Measurements from ENCODE around the gene CDC5L. TPM values are rescaled to one million over a fixed set of nuclear protein-coding genes. Genes with fewer than 3 reads are reported as not detected.

Gene CDC5L
- total and polyA plus RNA-seq, 8 donors, result 16.5 to 38.0 (median 35.5) TPM

DNA sequence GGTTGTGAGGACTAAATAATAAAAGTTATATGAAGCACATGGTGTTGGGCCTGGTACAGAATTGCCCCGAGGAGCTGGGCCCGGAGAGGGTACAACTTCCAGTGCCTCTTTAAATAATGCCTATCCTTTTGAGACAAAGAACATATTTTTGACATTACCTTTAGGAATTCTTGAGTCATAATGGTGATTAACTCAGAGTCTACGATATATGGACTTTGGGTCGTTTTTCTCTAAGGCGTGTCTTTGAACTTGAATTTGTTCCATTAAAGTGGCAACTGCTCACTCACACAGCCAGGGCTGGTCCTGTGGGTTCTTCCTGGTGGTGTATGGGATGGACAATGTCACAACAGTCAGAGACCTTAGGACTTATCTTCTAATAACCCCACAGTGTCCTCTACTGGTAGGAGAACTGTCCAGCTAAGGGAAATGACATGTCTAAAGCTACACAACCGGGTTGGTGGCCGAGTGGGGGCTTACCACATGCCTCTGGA is 106.5 kb downstream of the CDC5L start:
- Histone ChIP-seq H3K9me3 (no peaks in the 10 kb centered on the region), H3K27me3 (peaks cover 0 to 5% of the 10 kb centered on the region in 2 donors), H3K36me3 (no peaks in the 10 kb centered on the region), H3K27ac (no peak overlapping the region), H3K4me3 (no peak overlapping the region), H3K4me1 (peaks cover 0 to 4% of the 10 kb centered on the region in 2 donors)
- ATAC-seq (no peak), DNase-seq (no peak)
- TF ChIP-seq, protein P1, sequence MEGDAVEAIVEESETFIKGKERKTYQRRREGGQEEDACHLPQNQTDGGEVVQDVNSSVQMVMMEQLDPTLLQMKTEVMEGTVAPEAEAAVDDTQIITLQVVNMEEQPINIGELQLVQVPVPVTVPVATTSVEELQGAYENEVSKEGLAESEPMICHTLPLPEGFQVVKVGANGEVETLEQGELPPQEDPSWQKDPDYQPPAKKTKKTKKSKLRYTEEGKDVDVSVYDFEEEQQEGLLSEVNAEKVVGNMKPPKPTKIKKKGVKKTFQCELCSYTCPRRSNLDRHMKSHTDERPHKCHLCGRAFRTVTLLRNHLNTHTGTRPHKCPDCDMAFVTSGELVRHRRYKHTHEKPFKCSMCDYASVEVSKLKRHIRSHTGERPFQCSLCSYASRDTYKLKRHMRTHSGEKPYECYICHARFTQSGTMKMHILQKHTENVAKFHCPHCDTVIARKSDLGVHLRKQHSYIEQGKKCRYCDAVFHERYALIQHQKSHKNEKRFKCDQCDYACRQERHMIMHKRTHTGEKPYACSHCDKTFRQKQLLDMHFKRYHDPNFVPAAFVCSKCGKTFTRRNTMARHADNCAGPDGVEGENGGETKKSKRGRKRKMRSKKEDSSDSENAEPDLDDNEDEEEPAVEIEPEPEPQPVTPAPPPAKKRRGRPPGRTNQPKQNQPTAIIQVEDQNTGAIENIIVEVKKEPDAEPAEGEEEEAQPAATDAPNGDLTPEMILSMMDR (IDR thresholded peaks at IDR 0.05), result no peak
- intact Hi-C loops (cut with DNase I), result no loop called here

DNA sequence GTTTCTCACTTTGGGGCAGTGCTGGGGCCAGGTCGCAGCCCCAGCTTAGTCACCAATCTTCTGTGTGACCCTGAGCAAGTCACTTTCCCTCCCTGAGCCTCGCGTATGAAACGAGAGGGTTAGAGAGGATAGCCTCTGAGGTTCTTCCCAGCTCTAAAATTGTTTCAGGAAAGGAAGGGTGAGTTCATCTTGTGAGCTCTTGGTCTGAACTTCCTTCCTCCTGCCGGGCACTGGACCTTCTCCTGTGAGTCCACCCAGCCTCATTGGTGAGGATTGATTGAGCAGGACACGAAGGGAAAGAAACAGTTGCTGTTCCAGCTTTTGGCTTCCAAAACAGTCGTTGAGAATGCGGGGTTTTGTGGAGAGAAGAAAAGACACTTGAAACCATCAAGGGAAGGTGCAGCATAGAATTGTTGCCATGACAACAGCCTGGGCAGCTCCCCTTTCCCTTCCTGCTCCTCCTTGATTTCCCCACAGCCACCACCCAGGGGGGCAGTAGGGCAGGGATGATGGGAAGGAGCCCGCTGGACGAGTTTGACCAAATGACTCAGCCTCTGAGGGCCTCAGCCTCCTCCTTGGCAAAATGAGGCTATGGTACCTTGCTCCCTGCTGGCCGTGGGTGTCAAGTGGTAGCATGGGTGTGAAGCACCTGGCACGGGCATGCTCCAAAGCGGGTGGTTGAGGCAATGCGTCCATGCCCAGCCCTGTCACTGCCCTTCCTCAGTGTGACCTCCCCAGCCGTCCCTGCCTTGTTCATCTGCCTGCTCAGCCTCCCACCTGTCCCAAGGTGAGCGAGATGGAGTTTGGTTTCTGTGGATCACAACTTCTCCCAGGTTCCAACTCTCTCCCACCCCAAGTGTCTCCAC is 107.8 kb downstream of the CDC5L start:
- DNase-seq (no peak), ATAC-seq (no peak)
- no peak overlapping the region for H3K4me3 ChIP-seq
- no peaks in the 10 kb centered on the region for H3K4me1 ChIP-seq
- peaks cover 0 to 5% of the 10 kb centered on the region in 2 donors for H3K27me3 ChIP-seq
- no peak overlapping the region for H3K27ac ChIP-seq
- TF ChIP-seq, protein P1 (IDR thresholded peaks at IDR 0.05), result no peak
- H3K36me3 ChIP-seq, result no peaks in the 10 kb centered on the region
- intact Hi-C loops (cut with DNase I), result no loop called here
- H3K9me3 ChIP-seq, result no peaks in the 10 kb centered on the region

DNA sequence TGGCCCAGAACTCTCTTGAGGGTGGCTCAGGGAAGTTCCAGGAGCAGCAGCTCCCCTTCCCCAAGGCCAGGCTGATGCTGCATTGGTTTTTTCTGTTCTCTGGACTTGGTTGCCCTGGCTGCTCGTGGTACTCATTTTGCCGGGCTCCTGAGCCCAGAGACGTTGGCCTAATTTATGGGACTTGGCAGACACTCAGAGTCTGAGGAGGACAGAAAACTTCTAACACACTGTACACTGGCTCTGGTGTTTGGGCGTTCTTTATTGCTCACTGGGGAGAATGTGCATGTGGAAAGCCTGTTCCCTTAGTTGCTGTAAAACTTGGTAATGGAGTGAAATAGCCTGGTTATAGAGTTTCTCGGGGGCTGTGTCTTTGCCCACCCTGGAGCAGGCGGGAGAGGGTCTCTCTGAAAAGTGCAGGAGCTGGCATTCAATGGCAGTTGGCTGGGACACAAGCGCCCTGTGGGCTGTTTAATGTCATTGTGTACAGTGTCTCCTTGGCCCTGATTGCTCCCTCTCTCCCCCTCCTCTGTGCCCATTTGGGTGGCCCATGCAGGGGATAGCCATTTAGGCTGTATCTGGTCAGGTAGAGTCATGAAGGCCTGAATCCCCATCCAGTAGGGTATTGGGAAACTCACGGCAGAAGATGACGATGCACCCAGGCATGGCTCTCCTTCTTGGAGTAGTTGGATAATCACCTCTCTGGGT is 109.3 kb downstream of the CDC5L start:
- Histone ChIP-seq H3K27me3 (peaks cover 0 to 5% of the 10 kb centered on the region in 2 donors), H3K36me3 (no peaks in the 10 kb centered on the region), H3K9me3 (no peaks in the 10 kb centered on the region), H3K4me1 (no peaks in the 10 kb centered on the region), H3K4me3 (no peak overlapping the region), H3K27ac (no peak overlapping the region)
- intact Hi-C loops (cut with DNase I), result no loop called here
- no peak for ATAC-seq
- TF ChIP-seq, protein P1 (IDR thresholded peaks at IDR 0.05), result no peak
- DNase-seq, result no peak

DNA sequence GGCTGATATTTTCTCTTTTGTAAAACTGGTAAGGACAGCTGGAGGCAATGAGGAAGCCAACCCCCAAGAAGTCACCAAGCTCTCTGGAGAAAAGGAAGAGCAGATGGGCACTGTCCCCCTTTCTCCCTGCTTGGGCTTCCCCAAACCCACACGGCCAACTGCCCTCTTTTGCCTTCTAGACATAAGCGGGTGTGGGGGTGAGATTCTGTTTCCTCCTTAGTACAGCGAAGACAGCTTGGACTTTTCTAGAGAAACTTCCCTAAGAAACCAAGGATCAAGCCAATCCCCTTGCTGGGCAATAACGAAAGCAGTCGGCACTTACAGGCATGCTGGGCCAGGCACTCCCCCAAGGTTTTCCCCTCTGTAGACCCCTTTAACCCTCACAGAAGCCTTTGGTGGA is 110.3 kb downstream of the CDC5L start:
- TF ChIP-seq, protein P1 (IDR thresholded peaks at IDR 0.05), result no peak
- no peak for DNase-seq
- no peak overlapping the region for H3K4me3 ChIP-seq
- H3K4me1 ChIP-seq, result no peaks in the 10 kb centered on the region
- no peak for ATAC-seq
- H3K27ac ChIP-seq, result no peak overlapping the region
- H3K9me3 ChIP-seq, result no peaks in the 10 kb centered on the region
- no peaks in the 10 kb centered on the region for H3K36me3 ChIP-seq
- peaks cover 0 to 5% of the 10 kb centered on the region in 2 donors for H3K27me3 ChIP-seq
- intact Hi-C loops (cut with DNase I), result no loop called here

DNA sequence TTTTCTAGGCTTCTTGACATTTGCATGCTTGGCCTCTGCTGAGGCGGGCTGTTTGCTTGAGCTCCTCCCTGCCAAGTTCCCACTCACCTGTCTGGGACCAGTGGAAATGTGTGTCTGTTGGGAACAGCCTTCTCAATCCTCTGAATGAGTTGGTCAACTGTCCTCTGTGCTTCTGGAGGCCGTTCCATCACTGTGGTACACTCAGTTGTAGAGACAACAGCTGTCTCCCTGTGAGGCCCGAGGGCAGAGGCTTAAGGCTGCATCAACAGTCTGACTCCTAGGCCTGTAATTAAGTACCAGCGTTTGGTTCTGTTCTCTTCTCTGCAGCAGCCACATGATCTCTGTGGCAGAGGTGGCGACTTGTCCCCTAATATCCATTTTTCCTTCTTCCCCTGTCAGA is 110.9 kb downstream of the CDC5L start:
- no peaks in the 10 kb centered on the region for H3K4me1 ChIP-seq
- TF ChIP-seq, protein P1 (IDR thresholded peaks at IDR 0.05), result no peak
- DNase-seq (no peak), ATAC-seq (no peak)
- H3K36me3 ChIP-seq, result no peaks in the 10 kb centered on the region
- H3K9me3 ChIP-seq, result no peaks in the 10 kb centered on the region
- H3K27me3 ChIP-seq, result peaks cover 0 to 5% of the 10 kb centered on the region in 2 donors
- intact Hi-C loops (cut with DNase I), result no loop called here
- H3K4me3 ChIP-seq, result no peak overlapping the region
- H3K27ac ChIP-seq, result no peak overlapping the region

Measured in left lung (tissue), 10 donors.